Testis (tissue), 2 donors: Measurements from ENCODE around the gene SEC62.

Experiments used
- POLR2A ChIP-seq: fragments of 450-650 bp; IDR thresholded peaks from one replicate; pipeline ENCODE4 v1.6.1; 2017; ENCODE audit warnings: antibody characterized with exemption, mild to moderate bottlenecking, moderate library complexity
- TF ChIP-seq, protein P1 (sequence below), 3 experiments: fragments of 450-650 bp in 2 of 3; fragments of 200-600 bp in 1 of 3; sonication (generic) in 1 of 3; IDR thresholded peaks; one replicate each; pipeline ENCODE4 v1.5.1; 2016 to 2019; ENCODE audit warnings: antibody characterized with exemption in 3 of 3, mild to moderate bottlenecking in 2 of 3, moderate library complexity in 1 of 3

- TF ChIP-seq, protein P1, sequence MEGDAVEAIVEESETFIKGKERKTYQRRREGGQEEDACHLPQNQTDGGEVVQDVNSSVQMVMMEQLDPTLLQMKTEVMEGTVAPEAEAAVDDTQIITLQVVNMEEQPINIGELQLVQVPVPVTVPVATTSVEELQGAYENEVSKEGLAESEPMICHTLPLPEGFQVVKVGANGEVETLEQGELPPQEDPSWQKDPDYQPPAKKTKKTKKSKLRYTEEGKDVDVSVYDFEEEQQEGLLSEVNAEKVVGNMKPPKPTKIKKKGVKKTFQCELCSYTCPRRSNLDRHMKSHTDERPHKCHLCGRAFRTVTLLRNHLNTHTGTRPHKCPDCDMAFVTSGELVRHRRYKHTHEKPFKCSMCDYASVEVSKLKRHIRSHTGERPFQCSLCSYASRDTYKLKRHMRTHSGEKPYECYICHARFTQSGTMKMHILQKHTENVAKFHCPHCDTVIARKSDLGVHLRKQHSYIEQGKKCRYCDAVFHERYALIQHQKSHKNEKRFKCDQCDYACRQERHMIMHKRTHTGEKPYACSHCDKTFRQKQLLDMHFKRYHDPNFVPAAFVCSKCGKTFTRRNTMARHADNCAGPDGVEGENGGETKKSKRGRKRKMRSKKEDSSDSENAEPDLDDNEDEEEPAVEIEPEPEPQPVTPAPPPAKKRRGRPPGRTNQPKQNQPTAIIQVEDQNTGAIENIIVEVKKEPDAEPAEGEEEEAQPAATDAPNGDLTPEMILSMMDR (IDR thresholded peaks at IDR 0.05): no peak
- TF ChIP-seq POLR2A: no peak
Observed at GRCh38 chr3:169929830-169930519, 36.6 kb upstream of the SEC62 start.
